Measurements from ENCODE around the gene ESYT3. TPM values are rescaled to one million over a fixed set of nuclear protein-coding genes. Genes with fewer than 3 reads are reported as not detected.

ESYT3 gene
- total RNA-seq, 1 experiment from 2014 or later, result 6.3 TPM

DNA sequence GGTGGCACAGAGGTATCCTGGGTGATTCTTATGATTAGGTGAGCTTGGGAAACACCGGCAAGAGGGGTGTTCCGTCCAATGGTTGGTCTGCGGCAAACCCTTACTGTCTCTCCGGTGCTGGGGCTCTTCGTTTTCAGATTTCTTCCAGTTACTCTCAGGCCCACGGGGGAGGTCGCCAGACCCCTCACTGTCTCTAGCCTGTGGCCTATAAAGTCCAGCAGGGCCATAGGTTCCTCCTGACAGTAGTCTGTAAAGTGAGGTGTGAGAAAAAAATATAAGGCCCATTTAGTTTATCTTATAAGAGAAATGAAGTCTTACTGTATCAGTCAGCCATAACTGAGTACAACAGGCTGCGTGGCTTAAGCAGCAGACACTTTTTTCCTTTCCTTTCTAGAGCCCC, 1.4 kb downstream of the ESYT3 start:
- no peak overlapping the region for H2AFZ ChIP-seq (ENCODE audit: low read length)
- no CpG with 5 or more reads among the region's 8 CpGs for WGBS (ENCODE audit: extremely low coverage, insufficient read length, low lambda C conversion rate)
- no peak overlapping the region for H3K14ac ChIP-seq (ENCODE audit: insufficient read depth, low read length)

More for the DNA sequence above, 1.4 kb downstream of the ESYT3 start:
- Histone ChIP-seq H3K27me3 (ENCODE audit: insufficient read depth, low read length) (peaks cover 8% of the 10 kb centered on the region; the same call in 1 of the 2 replicates), H4K5ac (ENCODE audit: insufficient read length, low read depth, low read length) (no peak overlapping the region), H3K18ac (ENCODE audit: insufficient read length, low read depth, low read length) (no peak overlapping the region), H2BK20ac (ENCODE audit: low read depth, low read length, poor library complexity, severe bottlenecking) (no peak overlapping the region), H3K79me1 (ENCODE audit: insufficient read depth, low read depth, low read length, poor library complexity, severe bottlenecking) (no peaks in the 10 kb centered on the region), H2BK12ac (ENCODE audit: insufficient read length, low read depth, low read length) (no peak overlapping the region), H2AK5ac (ENCODE audit: insufficient read length, low read length) (no peak overlapping the region), H3K4me1 (ENCODE audit: insufficient read depth, low read length) (no peaks in the 10 kb centered on the region), H3K4me2 (ENCODE audit: insufficient read depth, insufficient read length, low read length) (peak overlapping the region; percentile 44), H3K9ac (ENCODE audit: extremely low read depth, insufficient read length, low read length) (no peak overlapping the region), H3K27ac (ENCODE audit: insufficient read length, low read depth, low read length) (no peak overlapping the region), H3K56ac (ENCODE audit: insufficient read length, low read depth, low read length) (no peak overlapping the region), H3K9me3 (ENCODE audit: control insufficient read depth, low read depth, low read length) (no peaks in the 10 kb centered on the region), H4K91ac (ENCODE audit: insufficient read length, low read depth, low read length) (no peak overlapping the region), H3K23me2 (ENCODE audit: insufficient read length, low read depth, low read length, poor library complexity, severe bottlenecking) (peaks cover 14% of the 10 kb centered on the region), H3T11ph (ENCODE audit: low read length) (no peak overlapping the region), H2BK5ac (ENCODE audit: insufficient read length, low read length) (no peak overlapping the region), H3K79me2 (ENCODE audit: insufficient read depth, low read length) (no peaks in the 10 kb centered on the region), H4K20me1 (ENCODE audit: control insufficient read depth, insufficient read depth, insufficient read length) (no peaks in the 10 kb centered on the region), H4K8ac (replicated peaks; ENCODE audit: insufficient read length, low read depth, low read length) (no peak overlapping the region), H2BK15ac (ENCODE audit: low read depth, low read length) (no peak overlapping the region), H2BK120ac (ENCODE audit: low read depth, low read length, poor library complexity, severe bottlenecking) (no peak overlapping the region), H3K23ac (ENCODE audit: insufficient read length, low read depth, low read length) (no peak overlapping the region), H3K4ac (ENCODE audit: low read depth, low read length) (no peak overlapping the region)
- H3K27me3 Mint-ChIP-seq (ENCODE audit: low read depth), result peaks cover 66% of the 10 kb centered on the region
- peaks cover 0 to 10% (median 8%) of the 10 kb centered on the region in 3 experiments; a peak in 3 of 7 replicates for H3K36me3 Mint-ChIP-seq (ENCODE audit: insufficient read depth in 1 of 3, low read depth in 3 of 3)
- peaks cover 6 to 11% of the 10 kb centered on the region in 2 experiments for H3K4me1 Mint-ChIP-seq
- DNase-seq, result no peak
- TF ChIP-seq, protein P1, sequence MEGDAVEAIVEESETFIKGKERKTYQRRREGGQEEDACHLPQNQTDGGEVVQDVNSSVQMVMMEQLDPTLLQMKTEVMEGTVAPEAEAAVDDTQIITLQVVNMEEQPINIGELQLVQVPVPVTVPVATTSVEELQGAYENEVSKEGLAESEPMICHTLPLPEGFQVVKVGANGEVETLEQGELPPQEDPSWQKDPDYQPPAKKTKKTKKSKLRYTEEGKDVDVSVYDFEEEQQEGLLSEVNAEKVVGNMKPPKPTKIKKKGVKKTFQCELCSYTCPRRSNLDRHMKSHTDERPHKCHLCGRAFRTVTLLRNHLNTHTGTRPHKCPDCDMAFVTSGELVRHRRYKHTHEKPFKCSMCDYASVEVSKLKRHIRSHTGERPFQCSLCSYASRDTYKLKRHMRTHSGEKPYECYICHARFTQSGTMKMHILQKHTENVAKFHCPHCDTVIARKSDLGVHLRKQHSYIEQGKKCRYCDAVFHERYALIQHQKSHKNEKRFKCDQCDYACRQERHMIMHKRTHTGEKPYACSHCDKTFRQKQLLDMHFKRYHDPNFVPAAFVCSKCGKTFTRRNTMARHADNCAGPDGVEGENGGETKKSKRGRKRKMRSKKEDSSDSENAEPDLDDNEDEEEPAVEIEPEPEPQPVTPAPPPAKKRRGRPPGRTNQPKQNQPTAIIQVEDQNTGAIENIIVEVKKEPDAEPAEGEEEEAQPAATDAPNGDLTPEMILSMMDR (conservative IDR thresholded peaks at IDR 0.05), result no peak
- H3K4me3 Mint-ChIP-seq, result peak overlapping the region; percentile 69 to 82
- H3K9me3 Mint-ChIP-seq, result peaks cover 10 to 11% of the 10 kb centered on the region in 2 experiments; a peak in 4 of 5 replicates
- no peak overlapping the region for H3K27ac Mint-ChIP-seq
